DMS53 treated with DMSO at 0.1 percent for 48 hours (cell line): ENCODE data around the gene C1S.

ENCODE experiments used
- DNase-seq: peaks from one replicate; lab custom pipeline; 2025; ENCODE audit not compliant: unreplicated experiment; lab: John Stamatoyannopoulos, UW

Gene C1S

GRCh38 chr12:7075518-7075917, 15.0 kb downstream of the C1S start:
- DNase-seq, result no peak

- no peak for DNase-seq
Observed at GRCh38 chr12:7075939-7076338, 15.4 kb downstream of the C1S start.

DNA sequence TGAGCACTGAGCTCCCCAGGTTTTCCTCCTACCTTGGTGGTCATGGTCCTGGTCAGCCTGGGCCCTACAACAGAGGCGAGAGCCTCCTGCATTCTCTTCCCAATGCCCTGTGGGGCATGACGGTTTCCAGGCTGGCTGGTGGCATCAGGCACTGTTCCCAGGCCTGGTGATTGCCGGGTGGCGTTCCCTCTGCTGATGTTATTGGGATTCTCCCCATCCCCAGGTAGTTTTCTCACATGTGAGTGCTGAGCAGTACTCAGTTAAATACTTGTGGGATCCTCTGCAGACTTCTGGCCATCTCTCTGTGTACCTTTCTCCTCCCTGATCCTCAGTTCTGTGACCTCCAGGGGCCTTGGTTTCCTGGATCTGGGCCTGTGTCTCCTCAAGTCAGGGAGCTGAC, 16.0 kb downstream of the C1S start:
- no peak for DNase-seq

- no peak for DNase-seq
Observed at GRCh38 chr12:7078163-7078562, 17.6 kb downstream of the C1S start.

DNA sequence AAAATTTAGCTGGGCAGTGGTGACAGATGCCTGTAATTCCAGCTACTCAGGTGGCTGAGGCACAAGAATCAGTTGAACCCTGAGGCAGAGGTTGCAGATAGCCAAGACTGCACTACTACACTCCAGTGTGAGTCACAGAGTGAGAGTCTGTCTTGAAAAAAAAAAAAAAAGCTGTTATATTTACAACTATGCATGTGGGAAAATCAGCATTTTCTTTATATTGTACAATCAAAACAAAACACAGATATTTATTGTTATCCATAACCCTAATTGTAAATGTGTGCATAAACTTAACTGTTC, 19.3 kb downstream of the C1S start:
- DNase-seq, result no peak

GRCh38 chr12:7081037-7081436, 20.5 kb downstream of the C1S start:
- DNase-seq, result no peak

GRCh38 chr12:7083125-7083524, 22.6 kb downstream of the C1S start:
- DNase-seq, result no peak

GRCh38 chr12:7089196-7089871, 28.8 kb downstream of the C1S start:
- no peak for DNase-seq

- no peak for DNase-seq
Observed at GRCh38 chr12:7090222-7090998, 29.9 kb downstream of the C1S start.

GRCh38 chr12:7091171-7091570, 30.7 kb downstream of the C1S start:
- DNase-seq, result no peak

DNA sequence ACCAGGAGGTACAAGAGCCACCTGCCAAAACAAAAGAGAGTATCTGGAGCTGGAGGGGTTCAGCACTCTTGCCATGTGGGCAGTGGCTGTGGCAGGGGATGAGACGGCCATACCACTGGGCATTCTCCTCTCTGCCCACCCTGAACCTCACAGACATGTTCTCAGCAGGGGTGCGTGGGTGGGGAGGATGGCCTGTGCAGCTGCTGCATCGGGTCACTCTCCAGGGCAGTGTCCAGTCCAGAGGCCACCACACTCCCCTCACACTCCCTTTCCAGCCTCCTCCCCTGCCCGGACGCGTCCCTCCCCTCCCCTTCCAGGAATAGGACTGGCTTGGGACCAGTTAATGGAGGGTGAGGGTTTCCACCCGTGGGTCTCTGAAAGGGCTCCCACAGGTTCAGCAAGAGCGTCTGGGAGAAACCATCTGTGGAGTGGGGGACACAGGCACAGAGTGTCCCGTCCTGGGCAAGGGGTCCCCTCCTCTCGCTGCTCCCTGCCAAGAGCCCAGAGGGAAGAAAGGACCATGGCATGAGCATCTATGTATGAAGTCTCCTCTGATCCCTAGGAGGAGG, 31.2 kb downstream of the C1S start:
- no peak for DNase-seq

DNA sequence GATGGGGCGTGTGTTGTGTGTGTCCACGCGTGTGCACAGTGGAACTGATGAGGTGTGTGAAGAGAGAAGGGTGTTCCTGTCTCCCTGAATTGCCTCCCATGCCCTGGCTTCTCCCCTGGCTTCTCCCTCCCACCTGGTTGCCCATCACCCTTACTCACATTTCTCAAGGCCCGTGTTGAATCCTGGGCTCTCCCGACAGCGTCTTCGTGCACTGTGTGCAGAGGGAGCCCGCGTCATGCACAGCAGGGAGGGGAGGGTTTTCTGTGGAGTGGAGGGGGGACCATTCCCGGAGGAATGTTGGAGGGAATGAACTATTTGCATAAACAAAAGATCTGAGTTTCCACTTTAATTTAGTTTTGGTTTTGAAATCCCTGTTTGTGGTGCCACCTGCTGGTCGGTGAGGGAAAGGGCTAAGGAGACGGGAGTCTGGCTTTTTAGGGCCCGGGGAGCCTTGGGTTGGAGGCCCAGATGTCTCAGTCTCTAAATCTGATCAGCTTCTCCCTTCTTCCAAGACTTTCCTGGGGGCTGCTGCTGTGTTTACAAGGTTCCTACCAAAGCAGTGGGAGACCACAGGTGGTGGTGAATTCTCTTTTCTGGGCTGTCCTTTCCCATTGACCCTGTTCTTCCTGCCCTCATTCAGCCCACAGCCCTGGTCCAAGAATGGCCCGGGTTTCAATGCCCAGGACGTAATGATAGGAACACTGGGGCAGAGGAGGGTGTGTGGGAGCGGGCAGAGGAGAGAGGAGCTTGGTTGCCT, 31.9 kb downstream of the C1S start, which contains the start of gene C1R:
C1R (minus strand) TSS at position 217 of the 757 bp plus-strand sequence; CDS start at position 160, 57 bp downstream.
- peak; percentile 69 for DNase-seq

DNA sequence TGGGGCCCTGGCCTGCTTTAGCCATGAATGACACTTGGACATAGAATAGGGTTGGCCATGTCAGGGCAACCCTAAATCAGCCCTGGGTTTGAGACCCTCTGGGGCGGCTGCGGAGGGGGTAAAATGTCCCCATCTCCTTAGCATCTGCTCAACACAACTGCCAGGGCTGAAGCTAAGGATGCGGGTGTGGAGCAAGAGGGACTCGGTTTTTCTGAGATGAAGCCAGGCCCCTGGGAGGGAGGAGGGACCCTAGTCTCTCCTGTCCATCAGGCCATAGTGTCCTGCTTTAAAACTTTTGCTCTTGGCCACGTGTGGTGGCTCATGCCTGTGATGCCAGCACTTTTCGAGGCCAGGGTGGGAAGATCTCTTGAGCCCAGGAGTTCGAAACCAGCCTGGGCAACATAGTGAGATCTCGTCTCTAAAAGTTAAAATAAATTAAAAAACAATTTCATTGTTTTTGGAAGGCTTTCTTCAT, 32.5 kb downstream of the C1S start:
- DNase-seq, result no peak

DNA sequence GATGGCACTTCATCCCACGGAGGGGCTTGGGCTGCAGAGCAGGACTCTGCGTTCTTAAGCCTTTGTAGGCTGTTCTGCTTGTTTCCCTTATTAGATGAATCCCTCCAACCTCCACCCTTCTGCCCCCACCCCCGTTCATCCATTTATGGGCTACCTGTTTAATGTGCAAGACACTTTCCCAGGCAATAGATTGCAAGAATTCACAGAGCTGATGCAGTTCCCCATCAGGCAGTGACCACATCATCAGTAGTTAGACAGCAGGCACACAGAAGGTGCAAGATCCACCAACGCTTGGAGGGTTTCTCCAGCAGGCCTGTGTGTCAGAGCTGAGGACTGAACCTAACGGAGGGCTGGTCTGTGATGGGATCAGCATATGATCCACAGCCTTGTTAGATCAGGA, 33.0 kb downstream of the C1S start:
- DNase-seq, result no peak

- no peak for DNase-seq
Observed at GRCh38 chr12:7093892-7094291, 33.4 kb downstream of the C1S start.

DNA sequence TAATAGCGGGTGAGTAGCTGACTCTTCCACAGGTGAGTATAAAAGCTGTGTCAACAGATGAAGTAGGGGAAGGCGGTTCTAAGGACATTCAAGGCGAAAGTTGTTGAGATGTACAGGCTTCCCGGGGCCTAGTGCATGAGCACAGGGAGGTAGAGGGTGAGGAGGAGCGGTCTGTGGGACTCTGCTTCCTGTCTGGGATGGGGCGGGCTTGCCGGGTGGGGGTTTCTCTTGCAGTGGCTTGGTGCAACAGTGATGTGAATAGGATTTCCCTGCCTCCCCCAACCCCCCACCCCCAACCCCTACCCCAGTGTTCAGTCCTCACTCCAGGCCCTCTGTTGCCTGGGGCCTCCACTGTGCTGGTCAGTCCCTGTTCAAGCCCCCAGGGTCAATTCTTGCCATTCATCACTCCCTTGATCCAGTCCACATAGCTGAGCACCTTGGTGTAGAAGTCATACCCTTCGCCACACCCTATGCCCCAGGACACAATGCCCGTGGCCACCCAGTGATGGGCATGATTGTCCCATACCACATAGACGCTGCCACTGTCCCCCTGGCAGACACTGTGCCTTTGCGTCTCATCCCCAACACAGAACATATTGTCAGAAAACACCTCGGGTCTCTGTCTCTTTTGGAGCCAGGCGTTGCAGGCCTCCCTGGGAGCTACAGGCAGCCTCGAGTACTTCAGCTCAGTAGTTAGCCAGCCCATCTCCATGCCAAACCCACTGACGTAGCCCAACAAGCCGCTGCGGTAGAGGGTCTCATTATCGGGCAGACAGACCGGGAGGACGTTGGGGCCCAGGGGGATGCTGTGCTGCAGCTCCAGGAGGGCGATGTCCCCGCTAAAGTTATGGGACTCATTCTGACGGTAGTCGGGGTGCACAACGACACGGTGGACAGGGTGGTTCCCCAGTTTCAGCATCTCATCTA, 35.8 kb downstream of the C1S start:
- no peak for DNase-seq

DNA sequence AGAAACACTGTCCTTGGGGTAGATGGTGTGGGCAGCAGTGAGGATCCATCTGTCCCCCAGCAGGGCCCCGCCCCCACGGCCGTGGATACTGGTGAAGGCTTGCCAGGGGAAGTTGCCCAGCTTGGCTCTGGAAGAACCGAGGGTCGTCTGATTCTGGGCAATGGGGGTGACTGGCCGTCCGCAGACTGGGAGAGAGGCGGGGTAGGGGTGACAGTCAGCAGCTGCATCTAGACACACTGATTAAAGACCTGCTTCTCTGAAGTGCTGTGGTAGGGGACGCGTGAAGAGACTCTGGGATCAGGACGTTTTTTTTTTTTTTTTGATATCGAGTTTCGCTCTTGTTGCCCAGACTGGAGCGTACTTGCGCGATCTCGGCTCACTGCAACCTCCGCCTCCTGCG, 36.5 kb downstream of the C1S start:
- DNase-seq, result peak; percentile 80

GRCh38 chr12:7099290-7099996, 38.9 kb downstream of the C1S start:
- no peak for DNase-seq

GRCh38 chr12:7100239-7100638, 39.7 kb downstream of the C1S start:
- DNase-seq, result no peak
